HL-60 (cell line): ENCODE data around the gene D2HGDH.

Experiments used
- DNase-seq, 2 experiments: peaks; one replicate each; pipeline ENCODE4 v3.0.0-alpha.2; 2010 to 2020; ENCODE audit warnings: low read depth in 1 of 2, low spot score in 1 of 2
- H3K27ac ChIP-seq: fragments of 250-450 bp; sonication (Bioruptor Pico); replicated peaks from 2 replicates; pipeline ENCODE4 v1.5.1; 2020; ENCODE audit warnings: mild to moderate bottlenecking, moderate library complexity
- H3K27me3 ChIP-seq: fragments of 250-450 bp; sonication (Bioruptor Pico); 2 replicates; pipeline ENCODE4 v1.5.1; 2021; ENCODE audit warnings: mild to moderate bottlenecking, moderate library complexity; ENCODE audit not compliant: insufficient read depth, poor library complexity, severe bottlenecking
- H3K4me3 ChIP-seq: replicated peaks from 2 replicates; pipeline ENCODE4 v1.5.1; 2011; ENCODE audit warnings: mild to moderate bottlenecking, control low read depth, low read length; ENCODE audit not compliant: insufficient read depth
- GABPA ChIP-seq: IDR thresholded peaks from 2 replicates; pipeline ENCODE4 v1.6.1; 2012; ENCODE audit warnings: low read depth
- POLR2AphosphoS5 ChIP-seq: IDR thresholded peaks from 2 replicates; pipeline ENCODE4 v1.6.1; 2012; ENCODE audit warnings: low read depth
- SPI1 ChIP-seq: IDR thresholded peaks from 2 replicates; pipeline ENCODE4 v1.6.1; 2012; ENCODE audit warnings: low read depth, mild to moderate bottlenecking, borderline replicate concordance
- TF ChIP-seq, protein P1 (sequence below): IDR thresholded peaks from 2 replicates; pipeline ENCODE4 v1.6.1; 2012; ENCODE audit warnings: low read depth; ENCODE audit not compliant: insufficient replicate concordance
- TF ChIP-seq, protein P2 (sequence below): IDR thresholded peaks from one replicate; pipeline ENCODE4 v1.5.1; 2011; ENCODE audit warnings: low read length, control low read depth, inconsistent platforms; ENCODE audit not compliant: insufficient read depth

Gene D2HGDH

DNA sequence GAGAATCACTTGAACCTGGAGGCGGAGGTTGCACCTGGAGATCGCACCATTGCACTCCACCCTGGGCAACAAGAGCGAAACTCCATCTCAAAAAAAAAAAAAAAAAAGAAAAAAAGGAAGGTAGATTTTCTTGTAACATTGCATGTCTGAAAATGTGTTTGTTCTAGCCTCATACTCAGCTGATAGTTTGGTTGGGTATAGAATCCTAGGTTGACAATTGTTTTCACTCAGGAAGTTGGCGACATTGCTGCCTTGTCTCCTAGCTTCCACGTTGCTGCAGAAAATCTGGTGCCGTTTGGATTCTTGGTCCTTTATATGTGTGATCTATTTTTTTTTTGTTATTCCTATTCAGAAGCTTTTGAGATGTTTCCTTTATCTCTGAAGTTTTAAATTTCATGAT, 27.9 kb upstream of the D2HGDH start:
- DNase-seq: no peak
- no peaks in the 10 kb centered on the region for H3K27me3 ChIP-seq
- H3K4me3 ChIP-seq: no peak overlapping the region
- H3K27ac ChIP-seq: no peak overlapping the region
- no peak for TF ChIP-seq SPI1
- TF ChIP-seq, protein P1, sequence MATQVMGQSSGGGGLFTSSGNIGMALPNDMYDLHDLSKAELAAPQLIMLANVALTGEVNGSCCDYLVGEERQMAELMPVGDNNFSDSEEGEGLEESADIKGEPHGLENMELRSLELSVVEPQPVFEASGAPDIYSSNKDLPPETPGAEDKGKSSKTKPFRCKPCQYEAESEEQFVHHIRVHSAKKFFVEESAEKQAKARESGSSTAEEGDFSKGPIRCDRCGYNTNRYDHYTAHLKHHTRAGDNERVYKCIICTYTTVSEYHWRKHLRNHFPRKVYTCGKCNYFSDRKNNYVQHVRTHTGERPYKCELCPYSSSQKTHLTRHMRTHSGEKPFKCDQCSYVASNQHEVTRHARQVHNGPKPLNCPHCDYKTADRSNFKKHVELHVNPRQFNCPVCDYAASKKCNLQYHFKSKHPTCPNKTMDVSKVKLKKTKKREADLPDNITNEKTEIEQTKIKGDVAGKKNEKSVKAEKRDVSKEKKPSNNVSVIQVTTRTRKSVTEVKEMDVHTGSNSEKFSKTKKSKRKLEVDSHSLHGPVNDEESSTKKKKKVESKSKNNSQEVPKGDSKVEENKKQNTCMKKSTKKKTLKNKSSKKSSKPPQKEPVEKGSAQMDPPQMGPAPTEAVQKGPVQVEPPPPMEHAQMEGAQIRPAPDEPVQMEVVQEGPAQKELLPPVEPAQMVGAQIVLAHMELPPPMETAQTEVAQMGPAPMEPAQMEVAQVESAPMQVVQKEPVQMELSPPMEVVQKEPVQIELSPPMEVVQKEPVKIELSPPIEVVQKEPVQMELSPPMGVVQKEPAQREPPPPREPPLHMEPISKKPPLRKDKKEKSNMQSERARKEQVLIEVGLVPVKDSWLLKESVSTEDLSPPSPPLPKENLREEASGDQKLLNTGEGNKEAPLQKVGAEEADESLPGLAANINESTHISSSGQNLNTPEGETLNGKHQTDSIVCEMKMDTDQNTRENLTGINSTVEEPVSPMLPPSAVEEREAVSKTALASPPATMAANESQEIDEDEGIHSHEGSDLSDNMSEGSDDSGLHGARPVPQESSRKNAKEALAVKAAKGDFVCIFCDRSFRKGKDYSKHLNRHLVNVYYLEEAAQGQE: no peak
- no peak for TF ChIP-seq GABPA
- TF ChIP-seq, protein P2, sequence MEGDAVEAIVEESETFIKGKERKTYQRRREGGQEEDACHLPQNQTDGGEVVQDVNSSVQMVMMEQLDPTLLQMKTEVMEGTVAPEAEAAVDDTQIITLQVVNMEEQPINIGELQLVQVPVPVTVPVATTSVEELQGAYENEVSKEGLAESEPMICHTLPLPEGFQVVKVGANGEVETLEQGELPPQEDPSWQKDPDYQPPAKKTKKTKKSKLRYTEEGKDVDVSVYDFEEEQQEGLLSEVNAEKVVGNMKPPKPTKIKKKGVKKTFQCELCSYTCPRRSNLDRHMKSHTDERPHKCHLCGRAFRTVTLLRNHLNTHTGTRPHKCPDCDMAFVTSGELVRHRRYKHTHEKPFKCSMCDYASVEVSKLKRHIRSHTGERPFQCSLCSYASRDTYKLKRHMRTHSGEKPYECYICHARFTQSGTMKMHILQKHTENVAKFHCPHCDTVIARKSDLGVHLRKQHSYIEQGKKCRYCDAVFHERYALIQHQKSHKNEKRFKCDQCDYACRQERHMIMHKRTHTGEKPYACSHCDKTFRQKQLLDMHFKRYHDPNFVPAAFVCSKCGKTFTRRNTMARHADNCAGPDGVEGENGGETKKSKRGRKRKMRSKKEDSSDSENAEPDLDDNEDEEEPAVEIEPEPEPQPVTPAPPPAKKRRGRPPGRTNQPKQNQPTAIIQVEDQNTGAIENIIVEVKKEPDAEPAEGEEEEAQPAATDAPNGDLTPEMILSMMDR: no peak
- TF ChIP-seq POLR2AphosphoS5: no peak

DNA sequence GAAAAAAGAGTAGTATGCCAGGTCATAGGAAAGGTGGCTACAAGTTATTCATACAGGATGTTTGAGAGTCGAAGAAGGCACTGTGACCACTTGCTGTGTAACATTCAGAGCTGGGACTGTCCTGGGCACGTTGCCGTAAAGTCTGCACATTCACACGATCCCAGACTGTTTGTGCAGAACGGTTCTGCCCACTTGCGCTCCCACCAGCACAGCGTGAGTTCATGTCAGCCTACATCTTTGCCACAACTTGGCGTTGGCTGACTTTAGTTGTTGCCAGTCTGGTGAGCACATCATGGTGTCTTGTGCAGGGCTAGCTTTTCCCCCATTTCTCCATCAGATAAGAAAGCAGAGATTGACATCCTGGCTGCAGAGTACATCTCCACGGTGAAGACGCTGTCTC, 25.6 kb upstream of the D2HGDH start:
- DNase-seq: no peak
- TF ChIP-seq, protein P1: no peak
- TF ChIP-seq GABPA (no peak), SPI1 (no peak), POLR2AphosphoS5 (no peak)
- TF ChIP-seq, protein P2: no peak
- Histone ChIP-seq H3K27me3 (no peaks in the 10 kb centered on the region), H3K27ac (no peak overlapping the region), H3K4me3 (no peak overlapping the region)

DNA sequence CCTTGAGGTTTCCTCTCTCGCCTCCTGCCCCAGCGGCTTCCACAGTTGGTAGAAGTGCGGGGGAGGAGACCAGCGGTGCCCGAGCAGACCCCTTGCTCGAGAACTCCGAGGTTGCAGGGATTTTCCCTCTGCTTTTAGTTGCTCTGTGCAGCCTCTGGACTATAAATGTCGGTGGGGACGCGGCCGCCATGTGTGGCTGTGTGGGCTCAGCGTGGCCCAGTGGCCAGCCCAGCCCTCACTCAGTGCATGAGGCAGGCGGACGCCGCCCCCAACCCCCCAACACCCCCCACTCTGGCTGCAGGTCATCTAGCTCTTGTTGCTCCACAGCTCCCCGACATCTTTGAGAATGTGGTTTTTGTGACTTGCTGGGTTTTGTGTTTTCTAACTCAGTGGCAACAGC, 15.3 kb upstream of the D2HGDH start:
- Histone ChIP-seq H3K4me3 (no peak overlapping the region), H3K27me3 (no peaks in the 10 kb centered on the region), H3K27ac (no peak overlapping the region)
- no peak for DNase-seq
- TF ChIP-seq, protein P1: no peak
- TF ChIP-seq, protein P2: no peak
- TF ChIP-seq GABPA: no peak
- TF ChIP-seq POLR2AphosphoS5: no peak
- TF ChIP-seq SPI1: no peak
